Activated naive CD8-positive, alpha-beta T cell treated with anti-CD3 and anti-CD28 coated beads for 36 hours (primary cell): ENCODE data around the gene AMH. TPM values are rescaled to one million over a fixed set of nuclear protein-coding genes. Genes with fewer than 3 reads are reported as not detected.
"Not testable (repeated sequence)": the region's sequence is repeated elsewhere in the genome, so short reads cannot be mapped to it uniquely, and the experiment has no call there.

Experiments
- DNase-seq: peaks from one replicate; pipeline ENCODE4 v3.0.0; 2021
- H3K27ac Mint-ChIP-seq: one replicate; pipeline ENCODE4 v1.8.0; 2022; ENCODE audit warnings: mild to moderate bottlenecking, moderate library complexity, mixed read lengths
- H3K27me3 Mint-ChIP-seq: one replicate; pipeline ENCODE4 v1.8.0; 2022; ENCODE audit warnings: mild to moderate bottlenecking, mixed read lengths
- H3K36me3 Mint-ChIP-seq: one replicate; pipeline ENCODE4 v1.8.0; 2021; ENCODE audit warnings: mild to moderate bottlenecking, mixed read lengths
- H3K4me1 Mint-ChIP-seq: one replicate; pipeline ENCODE4 v1.8.0; 2021; ENCODE audit warnings: mixed read lengths
- H3K4me3 Mint-ChIP-seq: one replicate; pipeline ENCODE4 v1.8.0; 2022; ENCODE audit warnings: mild to moderate bottlenecking, moderate library complexity, mixed read lengths
- H3K9me3 Mint-ChIP-seq: one replicate; pipeline ENCODE4 v1.8.0; 2022; ENCODE audit warnings: mixed read lengths
- total RNA-seq, 2 experiments: library from RNA; stranded (reverse); gene quantifications; one replicate each; pipeline ENCODE4 v1.2.3, GENCODE V29; 2021

Gene AMH
- total RNA-seq, 2 experiments from 2014 or later = 7.4 to 10.0 TPM

- Mint-ChIP-seq H3K27me3 (no peaks in the 10 kb centered on the region), H3K9me3 (no peaks in the 10 kb centered on the region), H3K36me3 (peaks cover 35% of the 10 kb centered on the region), H3K4me3 (no peak overlapping the region), H3K27ac (peak overlapping the region; percentile 54), H3K4me1 (peaks cover 24% of the 10 kb centered on the region)
- peak; percentile 47 for DNase-seq
These were observed 25.9 kb downstream of the AMH start for GRCh38 chr19:2274931-2275535.

- peaks cover 24% of the 10 kb centered on the region for H3K4me1 Mint-ChIP-seq
- peaks cover 33% of the 10 kb centered on the region for H3K36me3 Mint-ChIP-seq
- H3K27ac Mint-ChIP-seq = no peak overlapping the region
These were observed 26.7 kb downstream of the AMH start for GRCh38 chr19:2275588-2276428.

GRCh38 chr19:2276429-2276986, 27.4 kb downstream of the AMH start:
- no peak for DNase-seq
- Mint-ChIP-seq H3K4me1 (peaks cover 22% of the 10 kb centered on the region), H3K27me3 (no peaks in the 10 kb centered on the region), H3K27ac (no peak overlapping the region), H3K4me3 (no peak overlapping the region), H3K9me3 (no peaks in the 10 kb centered on the region), H3K36me3 (peaks cover 29% of the 10 kb centered on the region)

More at GRCh38 chr19:2275588-2276428, 26.7 kb downstream of the AMH start:
- H3K9me3 Mint-ChIP-seq = no peaks in the 10 kb centered on the region
- H3K27me3 Mint-ChIP-seq = no peaks in the 10 kb centered on the region
- no peak for DNase-seq
- H3K4me3 Mint-ChIP-seq = no peak overlapping the region

GRCh38 chr19:2277138-2277537, 28.0 kb downstream of the AMH start:
- Mint-ChIP-seq H3K4me3 (no peak overlapping the region), H3K36me3 (peaks cover 23% of the 10 kb centered on the region), H3K27me3 (no peaks in the 10 kb centered on the region), H3K9me3 (no peaks in the 10 kb centered on the region), H3K27ac (peak overlapping the region; percentile 42), H3K4me1 (peaks cover 21% of the 10 kb centered on the region)
- no peak for DNase-seq

GRCh38 chr19:2278459-2279158, 29.5 kb downstream of the AMH start:
- no peak for DNase-seq
- Mint-ChIP-seq H3K4me3 (no peak overlapping the region), H3K4me1 (peaks cover 22% of the 10 kb centered on the region), H3K27me3 (no peaks in the 10 kb centered on the region), H3K9me3 (no peaks in the 10 kb centered on the region), H3K27ac (no peak overlapping the region), H3K36me3 (peaks cover 13% of the 10 kb centered on the region)

GRCh38 chr19:2280633-2281264, 31.6 kb downstream of the AMH start:
- Mint-ChIP-seq H3K27me3 (no peaks in the 10 kb centered on the region), H3K27ac (no peak overlapping the region), H3K9me3 (no peaks in the 10 kb centered on the region), H3K4me3 (no peak overlapping the region), H3K4me1 (peaks cover 9% of the 10 kb centered on the region), H3K36me3 (no peaks in the 10 kb centered on the region)
- DNase-seq = no peak

- H3K27ac Mint-ChIP-seq, H3K36me3 Mint-ChIP-seq, DNase-seq, H3K27me3 Mint-ChIP-seq, H3K4me1 Mint-ChIP-seq, H3K4me3 Mint-ChIP-seq, H3K9me3 Mint-ChIP-seq: not testable (repeated sequence)
These were observed 32.3 kb downstream of the AMH start for GRCh38 chr19:2281265-2282061.

GRCh38 chr19:2282062-2282861, 33.1 kb downstream of the AMH start, which contains the start of gene PEAK3:
Gene PEAK3 (minus strand): TSS chr19:2282175. CDS start chr19:2280931, 1,244 bp downstream.
- H3K9me3 Mint-ChIP-seq = no peaks in the 10 kb centered on the region
- H3K27me3 Mint-ChIP-seq = no peaks in the 10 kb centered on the region
- H3K4me1 Mint-ChIP-seq = peaks cover 9% of the 10 kb centered on the region
- H3K36me3 Mint-ChIP-seq = no peaks in the 10 kb centered on the region
- H3K27ac Mint-ChIP-seq = no peak within 1 kb of the TSS
- peak within 1 kb of the TSS; percentile 25 for H3K4me3 Mint-ChIP-seq
- DNase-seq = no peak

- Mint-ChIP-seq H3K27ac (no peak overlapping the region), H3K9me3 (no peaks in the 10 kb centered on the region), H3K36me3 (no peaks in the 10 kb centered on the region), H3K4me1 (peaks cover 9% of the 10 kb centered on the region), H3K27me3 (no peaks in the 10 kb centered on the region), H3K4me3 (no peak overlapping the region)
- no peak for DNase-seq
These were observed 33.7 kb downstream of the AMH start for GRCh38 chr19:2282862-2283237.

- Mint-ChIP-seq H3K4me3 (no peak overlapping the region), H3K9me3 (no peaks in the 10 kb centered on the region), H3K36me3 (no peaks in the 10 kb centered on the region), H3K27ac (no peak overlapping the region), H3K27me3 (peaks cover 3% of the 10 kb centered on the region), H3K4me1 (peaks cover 15% of the 10 kb centered on the region)
- no peak for DNase-seq
These were observed 34.8 kb downstream of the AMH start for GRCh38 chr19:2283835-2284507.

- no peak for DNase-seq
- Mint-ChIP-seq H3K27me3 (peaks cover 13% of the 10 kb centered on the region), H3K4me3 (no peak overlapping the region), H3K4me1 (peaks cover 23% of the 10 kb centered on the region), H3K9me3 (no peaks in the 10 kb centered on the region), H3K27ac (no peak overlapping the region), H3K36me3 (no peaks in the 10 kb centered on the region)
These were observed 37.4 kb downstream of the AMH start for GRCh38 chr19:2286402-2287140.

- H3K27ac Mint-ChIP-seq = no peak overlapping the region
- H3K4me3 Mint-ChIP-seq = no peak overlapping the region
- no peaks in the 10 kb centered on the region for H3K36me3 Mint-ChIP-seq
- DNase-seq = no peak
- peaks cover 13% of the 10 kb centered on the region for H3K27me3 Mint-ChIP-seq
- H3K4me1 Mint-ChIP-seq = peaks cover 18% of the 10 kb centered on the region
- H3K9me3 Mint-ChIP-seq = no peaks in the 10 kb centered on the region
These were observed 38.6 kb downstream of the AMH start for GRCh38 chr19:2287585-2288337.
